ENCODE data around the gene AGL. TPM values are rescaled to one million over a fixed set of nuclear protein-coding genes. Genes with fewer than 3 reads are reported as not detected.

AGL gene
- total and polyA plus RNA-seq, 2 experiments from 2014 or later = 9.3 to 34.2 TPM

- H3K4me2 ChIP-seq = no peak overlapping the region
- H3K9me3 ChIP-seq (ENCODE audit: low read depth) = no peaks in the 10 kb centered on the region
- H3K36me3 ChIP-seq (replicated peaks; ENCODE audit: insufficient read depth, low read depth) = no peaks in the 10 kb centered on the region
- WGBS (ENCODE audit: low lambda C conversion rate, missing lambda C conversion rate) = 98% methylated on average over 4 of the region's 4 CpGs
- H2AFZ ChIP-seq = no peak overlapping the region
- H4K20me1 ChIP-seq (ENCODE audit: insufficient read depth, poor library complexity, severe bottlenecking) = no peaks in the 10 kb centered on the region
- H3K4me1 ChIP-seq (ENCODE audit: insufficient read depth) = peaks cover 14% of the 10 kb centered on the region
- H3K27me3 ChIP-seq = no peaks in the 10 kb centered on the region
- H3K4me3 ChIP-seq = no peak overlapping the region
- no peaks in the 10 kb centered on the region for H3K9me2 ChIP-seq (replicated peaks; ENCODE audit: insufficient read depth)
- DNase-seq (ENCODE audit: low spot score) = no peak
- H3K27ac ChIP-seq = no peak overlapping the region
- TF ChIP-seq CTCF (IDR thresholded peaks at IDR 0.05; ENCODE audit: poor library complexity) (no peak), EZH2phosphoT487 (IDR thresholded peaks at IDR 0.05; ENCODE audit: low read depth, severe bottlenecking, unreplicated experiment) (no peak), EZH2 (IDR thresholded peaks at IDR 0.05; ENCODE audit: borderline replicate concordance) (no peak)
- H3K79me2 ChIP-seq = peaks cover 28% of the 10 kb centered on the region
Measured at GRCh38 chr1:99968214-99968613, 118.1 kb downstream of the AGL start.

GRCh38 chr1:99969260-99969728 lies 119.1 kb downstream of the AGL start:
- peak; percentile 11 for DNase-seq (ENCODE audit: low spot score)
- Histone ChIP-seq H3K36me3 (replicated peaks; ENCODE audit: insufficient read depth, low read depth) (no peaks in the 10 kb centered on the region), H2AFZ (peak overlapping the region; percentile 98), H3K27me3 (no peaks in the 10 kb centered on the region), H3K79me2 (peaks cover 39% of the 10 kb centered on the region), H3K27ac (peak overlapping the region; percentile 98), H3K4me2 (peak overlapping the region; percentile 85), H3K9me2 (replicated peaks; ENCODE audit: insufficient read depth) (no peaks in the 10 kb centered on the region), H3K4me3 (peak overlapping the region; percentile 84), H3K9me3 (ENCODE audit: low read depth) (no peaks in the 10 kb centered on the region), H3K4me1 (ENCODE audit: insufficient read depth) (peaks cover 14% of the 10 kb centered on the region), H4K20me1 (ENCODE audit: insufficient read depth, poor library complexity, severe bottlenecking) (no peaks in the 10 kb centered on the region)
- 32% methylated on average over 6 of the region's 6 CpGs for WGBS (ENCODE audit: low lambda C conversion rate, missing lambda C conversion rate)
- TF ChIP-seq EZH2 (IDR thresholded peaks at IDR 0.05; ENCODE audit: borderline replicate concordance) (no peak), CTCF (IDR thresholded peaks at IDR 0.05; ENCODE audit: poor library complexity) (no peak), EZH2phosphoT487 (IDR thresholded peaks at IDR 0.05; ENCODE audit: low read depth, severe bottlenecking, unreplicated experiment) (no peak)

- H3K36me3 ChIP-seq (replicated peaks; ENCODE audit: insufficient read depth, low read depth) = no peaks in the 10 kb centered on the region
- TF ChIP-seq EZH2phosphoT487 (IDR thresholded peaks at IDR 0.05; ENCODE audit: low read depth, severe bottlenecking, unreplicated experiment) (no peak), EZH2 (IDR thresholded peaks at IDR 0.05; ENCODE audit: borderline replicate concordance) (no peak), CTCF (IDR thresholded peaks at IDR 0.05; ENCODE audit: poor library complexity) (no peak)
- no peaks in the 10 kb centered on the region for H4K20me1 ChIP-seq (ENCODE audit: insufficient read depth, poor library complexity, severe bottlenecking)
- H3K27me3 ChIP-seq = no peaks in the 10 kb centered on the region
- peak within 1 kb of the TSS; percentile 84 for H3K4me3 ChIP-seq
- WGBS (ENCODE audit: low lambda C conversion rate, missing lambda C conversion rate) = 1% methylated on average over 60 of the region's 74 CpGs
- H3K9me3 ChIP-seq (ENCODE audit: low read depth) = no peaks in the 10 kb centered on the region
- DNase-seq (ENCODE audit: low spot score) = peak; percentile 88
- peak within 1 kb of the TSS; percentile 85 for H3K4me2 ChIP-seq
- no peaks in the 10 kb centered on the region for H3K9me2 ChIP-seq (replicated peaks; ENCODE audit: insufficient read depth)
- peak within 1 kb of the TSS; percentile 98 for H2AFZ ChIP-seq
- H3K79me2 ChIP-seq = peaks cover 45% of the 10 kb centered on the region
- peak within 1 kb of the TSS; percentile 98 for H3K27ac ChIP-seq
- H3K4me1 ChIP-seq (ENCODE audit: insufficient read depth) = peaks cover 14% of the 10 kb centered on the region
Measured at GRCh38 chr1:99969729-99970621, 119.8 kb downstream of the AGL start, which contains the start of gene SLC35A3. Gene SLC35A3, plus strand, starts transcription at chr1:99969996. Its CDS starts 23,559 bp downstream, at chr1:99993555.
